HUES6 (cell line): ENCODE data around the gene PIK3C2G.

ENCODE experiments used
- H3K27ac ChIP-seq: 2 replicates; pipeline ENCODE4 v1.7.0; 2013; ENCODE audit warnings: low read depth, mild to moderate bottlenecking, low read length, inconsistent platforms
- H3K27me3 ChIP-seq: 2 replicates; pipeline ENCODE4 v1.6.1; 2013; ENCODE audit warnings: low read length; ENCODE audit not compliant: control insufficient read depth, insufficient read depth
- H3K36me3 ChIP-seq: 2 replicates; pipeline ENCODE4 v1.6.1; 2013; ENCODE audit warnings: low read length; ENCODE audit not compliant: control insufficient read depth, insufficient read depth
- H3K4me1 ChIP-seq: 2 replicates; pipeline ENCODE4 v1.6.1; 2013; ENCODE audit warnings: low read length; ENCODE audit not compliant: control insufficient read depth, insufficient read depth
- H3K4me3 ChIP-seq: 2 replicates; pipeline ENCODE4 v1.5.1; 2013; ENCODE audit warnings: low read depth, low read length
- H3K9ac ChIP-seq: one replicate; pipeline ENCODE4 v1.6.1; 2013; ENCODE audit warnings: mild to moderate bottlenecking, low read length
- H3K9me3 ChIP-seq: 2 replicates; pipeline ENCODE4 v1.6.1; 2013; ENCODE audit warnings: low read depth, low read length; ENCODE audit not compliant: control insufficient read depth, insufficient read depth

Gene PIK3C2G

DNA sequence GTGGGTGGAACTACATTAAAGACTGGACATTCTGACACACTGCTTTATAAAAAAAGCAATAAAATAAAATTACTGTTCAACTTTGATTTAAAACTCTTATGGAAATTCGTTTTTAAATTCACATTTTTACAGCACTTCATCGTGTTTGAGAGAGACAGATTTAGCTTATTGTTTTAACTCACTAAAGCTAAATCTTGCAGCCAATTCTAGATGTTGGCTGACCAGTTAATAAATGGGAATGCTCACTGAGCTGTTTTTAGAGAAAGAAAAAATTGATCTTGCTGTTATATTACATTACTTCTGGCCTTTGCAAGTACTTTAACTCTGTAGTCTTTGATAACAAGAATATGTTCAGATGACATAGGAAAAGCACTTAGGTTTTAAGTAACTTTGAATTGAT, 319.4 kb downstream of the PIK3C2G start:
- H3K9ac ChIP-seq = no peak overlapping the region
- no peaks in the 10 kb centered on the region for H3K9me3 ChIP-seq
- H3K4me1 ChIP-seq = no peaks in the 10 kb centered on the region
- H3K36me3 ChIP-seq = no peaks in the 10 kb centered on the region
- no peak overlapping the region for H3K4me3 ChIP-seq
- no peaks in the 10 kb centered on the region for H3K27me3 ChIP-seq
- H3K27ac ChIP-seq = no peak overlapping the region

- H3K27ac ChIP-seq = no peak overlapping the region
- H3K36me3 ChIP-seq = no peaks in the 10 kb centered on the region
- no peaks in the 10 kb centered on the region for H3K27me3 ChIP-seq
- H3K9me3 ChIP-seq = no peaks in the 10 kb centered on the region
- H3K4me3 ChIP-seq = no peak overlapping the region
- no peaks in the 10 kb centered on the region for H3K4me1 ChIP-seq
- H3K9ac ChIP-seq = no peak overlapping the region
These were observed 320.1 kb downstream of the PIK3C2G start for GRCh38 chr12:18581232-18581962.

- H3K27me3 ChIP-seq = no peaks in the 10 kb centered on the region
- H3K9ac ChIP-seq = no peak overlapping the region
- no peak overlapping the region for H3K27ac ChIP-seq
- no peaks in the 10 kb centered on the region for H3K36me3 ChIP-seq
- H3K4me1 ChIP-seq = no peaks in the 10 kb centered on the region
- no peaks in the 10 kb centered on the region for H3K9me3 ChIP-seq
- no peak overlapping the region for H3K4me3 ChIP-seq
These were observed 322.3 kb downstream of the PIK3C2G start for GRCh38 chr12:18583655-18584054.

- no peak overlapping the region for H3K27ac ChIP-seq
- no peaks in the 10 kb centered on the region for H3K4me1 ChIP-seq
- H3K4me3 ChIP-seq = no peak overlapping the region
- no peaks in the 10 kb centered on the region for H3K36me3 ChIP-seq
- H3K27me3 ChIP-seq = no peaks in the 10 kb centered on the region
- H3K9me3 ChIP-seq = no peaks in the 10 kb centered on the region
- no peak overlapping the region for H3K9ac ChIP-seq
These were observed 325.3 kb downstream of the PIK3C2G start for GRCh38 chr12:18586581-18586980.

DNA sequence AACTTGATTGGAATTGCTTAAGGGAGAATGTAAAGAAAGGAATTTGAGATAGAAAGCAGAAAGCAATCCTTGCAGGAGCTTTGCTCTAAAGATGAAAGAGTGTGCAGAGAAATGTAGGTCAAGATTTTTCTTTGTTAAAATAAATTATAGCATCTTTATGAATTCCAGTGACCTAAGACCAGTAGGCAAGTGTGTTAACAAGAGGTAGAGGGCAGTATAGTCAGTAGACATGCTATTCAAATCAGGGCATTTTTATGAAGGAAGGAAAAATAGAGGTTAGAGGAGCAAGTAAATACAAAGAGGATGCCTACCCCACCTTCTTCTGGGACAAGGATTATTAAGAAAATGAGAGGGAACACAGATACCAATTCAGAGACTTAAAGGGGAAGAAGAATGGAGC, 328.0 kb downstream of the PIK3C2G start:
- H3K4me3 ChIP-seq = no peak overlapping the region

DNA sequence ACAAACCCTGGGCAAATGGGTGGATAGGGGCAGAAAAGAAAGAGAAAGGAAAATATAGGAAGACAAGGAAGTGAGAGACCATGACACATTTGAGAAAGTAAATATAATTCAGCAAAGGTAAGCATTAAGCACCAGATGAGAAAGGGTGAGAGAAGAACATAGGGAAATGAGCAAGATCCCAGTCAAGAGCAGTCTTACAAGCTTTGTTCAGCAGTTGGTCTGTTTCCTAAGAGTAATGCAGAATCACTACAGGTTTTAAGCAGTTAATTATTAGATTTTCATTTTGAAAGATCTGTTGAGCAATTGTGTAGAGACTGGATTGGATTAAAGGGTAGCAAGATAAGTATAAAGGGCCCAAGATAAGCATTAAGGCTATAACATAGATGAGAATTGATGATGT, 330.2 kb downstream of the PIK3C2G start:
- Histone ChIP-seq H3K4me1 (peaks cover 5% of the 10 kb centered on the region; the same call in 1 of the 2 replicates), H3K4me3 (no peak overlapping the region), H3K36me3 (no peaks in the 10 kb centered on the region), H3K27ac (no peak overlapping the region), H3K27me3 (no peaks in the 10 kb centered on the region), H3K9ac (no peak overlapping the region), H3K9me3 (no peaks in the 10 kb centered on the region)

More for the DNA sequence above, 328.0 kb downstream of the PIK3C2G start:
- Histone ChIP-seq H3K27ac (no peak overlapping the region), H3K27me3 (no peaks in the 10 kb centered on the region), H3K9me3 (no peaks in the 10 kb centered on the region), H3K36me3 (no peaks in the 10 kb centered on the region), H3K4me1 (no peaks in the 10 kb centered on the region), H3K9ac (no peak overlapping the region)

DNA sequence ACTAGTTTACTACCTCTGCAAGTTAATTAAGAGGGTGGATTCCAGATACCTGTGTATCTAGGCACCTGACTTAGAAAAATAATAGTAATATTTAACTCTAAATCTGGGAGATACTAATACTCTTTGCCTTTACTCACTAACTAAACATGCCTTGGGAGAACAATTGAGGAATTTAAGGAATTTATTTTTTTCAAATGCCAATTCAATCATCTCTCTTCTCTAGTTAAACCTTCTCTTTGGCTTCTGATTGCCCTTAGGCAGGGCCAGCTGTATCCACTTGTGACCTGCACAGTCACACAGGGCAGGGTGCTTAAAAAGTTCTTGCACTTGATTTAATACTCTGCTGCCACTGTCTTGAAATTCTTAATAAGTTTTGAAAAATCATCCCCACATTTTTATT, 334.1 kb downstream of the PIK3C2G start:
- H3K9me3 ChIP-seq = no peaks in the 10 kb centered on the region
- no peak overlapping the region for H3K9ac ChIP-seq
- H3K4me3 ChIP-seq = no peak overlapping the region
- no peaks in the 10 kb centered on the region for H3K36me3 ChIP-seq
- H3K27ac ChIP-seq = no peak overlapping the region
- no peaks in the 10 kb centered on the region for H3K27me3 ChIP-seq
- H3K4me1 ChIP-seq = peaks cover 5% of the 10 kb centered on the region; the same call in 1 of the 2 replicates

DNA sequence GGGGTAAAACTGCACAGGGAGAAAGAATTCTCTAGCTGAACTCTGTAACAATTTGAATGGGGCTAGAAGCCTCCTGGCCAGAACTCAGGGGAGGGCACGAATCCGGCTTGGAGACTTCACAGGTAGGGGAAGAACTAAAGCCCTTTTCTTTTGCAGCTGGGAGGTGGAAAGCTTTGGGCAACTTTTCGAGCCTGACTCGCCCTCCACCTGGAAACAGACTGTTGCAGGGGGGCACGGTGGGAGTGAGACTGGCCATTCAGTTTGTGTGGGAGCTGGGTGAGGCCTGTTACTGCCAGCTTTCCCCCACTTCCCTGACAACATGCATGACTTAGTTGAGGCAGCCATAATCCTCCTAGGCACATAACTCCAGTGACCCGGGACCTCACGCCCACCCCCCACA, 340.6 kb downstream of the PIK3C2G start:
- Histone ChIP-seq H3K27ac (no peak overlapping the region), H3K36me3 (no peaks in the 10 kb centered on the region), H3K9ac (no peak overlapping the region), H3K4me1 (no peaks in the 10 kb centered on the region), H3K4me3 (no peak overlapping the region), H3K27me3 (no peaks in the 10 kb centered on the region), H3K9me3 (no peaks in the 10 kb centered on the region)

DNA sequence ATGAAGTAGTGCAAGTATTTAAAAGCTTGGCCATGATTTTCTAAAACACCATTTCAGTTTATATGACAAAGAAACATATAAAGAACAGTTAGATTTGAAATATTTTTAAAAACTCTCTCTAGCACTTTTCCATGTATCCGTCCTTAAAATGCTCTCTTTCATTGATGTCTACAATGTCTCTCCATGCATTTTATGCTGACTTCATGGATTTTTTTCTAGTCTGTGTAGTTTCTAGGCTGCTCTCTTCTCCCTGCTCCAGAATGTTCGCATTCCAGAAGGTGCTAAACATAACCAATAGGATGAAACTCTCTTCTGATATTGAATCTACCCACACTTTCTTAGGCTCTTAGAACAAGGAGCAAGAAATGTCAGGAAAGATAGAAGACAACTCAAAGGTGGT, 351.7 kb downstream of the PIK3C2G start:
- Histone ChIP-seq H3K36me3 (no peaks in the 10 kb centered on the region), H3K9ac (no peak overlapping the region), H3K27ac (no peak overlapping the region), H3K9me3 (no peaks in the 10 kb centered on the region), H3K4me3 (no peak overlapping the region), H3K4me1 (no peaks in the 10 kb centered on the region), H3K27me3 (no peaks in the 10 kb centered on the region)

GRCh38 chr12:18620986-18621385, 359.7 kb downstream of the PIK3C2G start:
- no peak overlapping the region for H3K9ac ChIP-seq
- H3K36me3 ChIP-seq = no peaks in the 10 kb centered on the region
- H3K27me3 ChIP-seq = no peaks in the 10 kb centered on the region
- no peak overlapping the region for H3K4me3 ChIP-seq
- H3K9me3 ChIP-seq = no peaks in the 10 kb centered on the region
- no peak overlapping the region for H3K27ac ChIP-seq
- no peaks in the 10 kb centered on the region for H3K4me1 ChIP-seq

GRCh38 chr12:18629445-18629844, 368.1 kb downstream of the PIK3C2G start:
- Histone ChIP-seq H3K27ac (no peak overlapping the region), H3K9ac (no peak overlapping the region), H3K4me3 (no peak overlapping the region), H3K36me3 (no peaks in the 10 kb centered on the region), H3K27me3 (no peaks in the 10 kb centered on the region), H3K4me1 (no peaks in the 10 kb centered on the region), H3K9me3 (no peaks in the 10 kb centered on the region)
